Ishikawa (cell line): ENCODE results near the gene ZFR2.
A peak's percentile ranks its signal among the peaks of the same experiment; 100 is the strongest.

Source experiments
- EP300 ChIP-seq: IDR thresholded peaks from 2 replicates; pipeline ENCODE4 v1.6.1; 2012; ENCODE audit warnings: borderline replicate concordance
- MAX ChIP-seq: IDR thresholded peaks from 2 replicates; pipeline ENCODE4 v1.6.1; 2012
- RAD21 ChIP-seq: IDR thresholded peaks from 2 replicates; pipeline ENCODE4 v1.6.1; 2012; ENCODE audit warnings: low read depth
- TEAD4 ChIP-seq: IDR thresholded peaks from 2 replicates; pipeline ENCODE4 v1.6.1; 2012
- TF ChIP-seq, protein P1 (sequence below): IDR thresholded peaks from 2 replicates; pipeline ENCODE4 v1.6.1; 2012

GRCh38 chr19:3821857-3822364 lies 46.9 kb downstream of the ZFR2 start:
- TF ChIP-seq, protein P1, sequence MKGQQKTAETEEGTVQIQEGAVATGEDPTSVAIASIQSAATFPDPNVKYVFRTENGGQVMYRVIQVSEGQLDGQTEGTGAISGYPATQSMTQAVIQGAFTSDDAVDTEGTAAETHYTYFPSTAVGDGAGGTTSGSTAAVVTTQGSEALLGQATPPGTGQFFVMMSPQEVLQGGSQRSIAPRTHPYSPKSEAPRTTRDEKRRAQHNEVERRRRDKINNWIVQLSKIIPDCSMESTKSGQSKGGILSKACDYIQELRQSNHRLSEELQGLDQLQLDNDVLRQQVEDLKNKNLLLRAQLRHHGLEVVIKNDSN = peak; percentile 66
- TF ChIP-seq EP300 (no peak), RAD21 (peak; percentile 70), MAX (peak; percentile 95), TEAD4 (no peak)
